Ectodermal cell (in vitro differentiated cells): ENCODE measurements around the gene SEC24D.
"Not testable (repeated sequence)": the region's sequence is repeated elsewhere in the genome, so short reads cannot be mapped to it uniquely, and the experiment has no call there.

ENCODE experiments used
- H3K27ac ChIP-seq: 2 replicates; pipeline ENCODE4 v1.7.0; 2013; ENCODE audit warnings: mild to moderate bottlenecking, low read depth, low read length; ENCODE audit not compliant: insufficient read depth, poor library complexity, severe bottlenecking
- H3K27me3 ChIP-seq: 2 replicates; pipeline ENCODE4 v1.7.0; 2013; ENCODE audit warnings: mild to moderate bottlenecking, low read length; ENCODE audit not compliant: insufficient read depth, control insufficient read depth, poor library complexity, severe bottlenecking
- H3K36me3 ChIP-seq: one replicate; pipeline ENCODE4 v1.7.0; 2013; ENCODE audit warnings: low read length; ENCODE audit not compliant: control insufficient read depth, insufficient read depth
- H3K4me1 ChIP-seq: one replicate; pipeline ENCODE4 v1.7.0; 2013; ENCODE audit warnings: low read length; ENCODE audit not compliant: control insufficient read depth, insufficient read depth
- H3K4me3 ChIP-seq: 2 replicates; pipeline ENCODE4 v1.7.0; 2013; ENCODE audit warnings: low read depth, low read length, control low read depth; ENCODE audit not compliant: insufficient read depth
- H3K9me3 ChIP-seq: 2 replicates; pipeline ENCODE4 v1.7.0; 2013; ENCODE audit warnings: mild to moderate bottlenecking, low read length, moderate library complexity; ENCODE audit not compliant: control insufficient read depth
- WGBS, 2 experiments: methylation state at CpG; one replicate each; pipeline ENCODE4 v1.1.7; 2013; ENCODE audit warnings: missing lambda C conversion rate in 2 of 2; 5-methylcytosine and 5-hydroxymethylcytosine counted together

SEC24D gene

DNA sequence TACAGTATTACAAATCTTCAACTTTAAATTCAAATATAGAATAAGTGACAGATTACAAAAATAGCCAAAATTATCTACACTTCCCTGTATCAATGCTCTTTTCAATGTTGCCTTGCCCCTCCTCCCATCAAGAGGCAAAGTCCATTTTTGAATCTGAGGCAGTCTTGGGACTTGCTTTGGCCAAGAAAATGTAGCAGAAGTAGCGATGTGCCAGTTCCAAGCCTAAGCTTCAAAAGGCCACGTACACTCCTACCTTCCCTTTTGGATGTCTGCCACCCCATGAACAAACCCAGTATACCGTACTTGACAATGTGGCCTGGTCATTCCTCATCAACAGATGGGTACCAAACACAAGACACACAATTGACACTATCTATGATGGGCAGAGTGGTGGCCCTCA is 24.1 kb downstream of the SEC24D start:
- Histone ChIP-seq H3K4me1 (no peaks in the 10 kb centered on the region), H3K27ac (no peak overlapping the region), H3K36me3 (no peaks in the 10 kb centered on the region), H3K9me3 (no peaks in the 10 kb centered on the region), H3K4me3 (no peak overlapping the region), H3K27me3 (no peaks in the 10 kb centered on the region)
- WGBS, 2 experiments, result 92 to 96% methylated on average over 3 of the region's 3 CpGs

DNA sequence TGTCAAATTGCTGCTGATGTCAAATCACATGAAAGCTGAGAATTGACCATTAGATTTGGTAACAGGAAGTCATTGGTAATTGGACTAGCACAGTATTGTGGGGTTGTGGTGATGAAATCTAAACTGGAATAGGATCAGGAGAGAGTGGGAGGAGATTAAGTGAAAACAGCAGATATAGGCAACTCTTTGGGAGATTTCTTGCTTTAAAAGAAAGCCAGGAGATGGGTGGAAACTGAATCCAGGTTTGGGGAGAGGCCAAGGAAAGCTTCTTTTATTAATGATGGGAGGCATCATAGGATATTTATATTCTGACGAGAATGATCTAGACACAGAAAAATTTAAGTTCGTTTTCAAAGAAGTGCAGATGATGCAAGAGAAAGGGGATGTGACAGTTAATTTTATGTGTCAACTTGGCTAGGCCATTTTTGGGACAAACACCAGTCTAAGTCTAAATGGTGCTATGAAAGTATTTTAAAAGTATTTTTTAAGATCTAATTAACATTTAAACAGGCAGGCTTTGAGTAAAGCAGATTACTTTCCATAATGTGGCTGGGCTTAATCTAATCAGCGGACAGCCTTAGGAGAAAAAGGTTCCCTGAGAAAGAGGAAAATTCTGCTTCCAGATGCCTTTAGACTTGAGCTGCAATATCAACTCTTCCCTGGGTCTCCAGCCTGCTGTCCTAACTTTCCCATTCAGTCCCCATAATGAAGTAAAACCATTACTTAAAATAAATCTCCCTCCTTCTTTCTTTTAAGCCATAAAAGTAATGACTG is 24.7 kb downstream of the SEC24D start:
- Histone ChIP-seq H3K27me3 (no peaks in the 10 kb centered on the region), H3K9me3 (no peaks in the 10 kb centered on the region), H3K4me3 (no peak overlapping the region), H3K27ac (no peak overlapping the region), H3K4me1 (no peaks in the 10 kb centered on the region), H3K36me3 (no peaks in the 10 kb centered on the region)
- 89 to 90% methylated on average over 3 of the region's 3 CpGs for WGBS, 2 experiments

DNA sequence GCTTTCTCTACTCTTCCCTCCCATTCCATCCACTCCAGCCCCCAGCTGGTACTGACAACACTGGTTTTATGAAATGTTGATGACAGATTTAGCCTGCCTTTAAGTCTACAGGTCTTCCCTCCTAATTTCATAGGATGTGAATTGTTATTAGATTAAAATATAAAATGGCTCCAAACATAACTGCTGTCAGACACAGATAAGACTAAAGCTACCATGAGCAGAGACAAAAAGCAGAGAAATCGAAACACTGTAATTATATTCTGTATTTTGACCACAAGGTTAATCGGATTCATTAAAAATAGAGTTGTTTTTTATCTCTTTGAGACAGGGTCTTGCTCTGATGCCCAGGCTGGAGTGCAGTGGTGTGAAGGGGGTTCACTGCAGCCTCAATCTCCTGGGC is 28.3 kb downstream of the SEC24D start:
- H3K36me3 ChIP-seq, result no peaks in the 10 kb centered on the region
- 90 to 92% methylated on average over 2 of the region's 2 CpGs for WGBS, 2 experiments
- no peak overlapping the region for H3K4me3 ChIP-seq
- H3K27me3 ChIP-seq, result no peaks in the 10 kb centered on the region
- no peaks in the 10 kb centered on the region for H3K9me3 ChIP-seq
- no peak overlapping the region for H3K27ac ChIP-seq
- H3K4me1 ChIP-seq, result no peaks in the 10 kb centered on the region

DNA sequence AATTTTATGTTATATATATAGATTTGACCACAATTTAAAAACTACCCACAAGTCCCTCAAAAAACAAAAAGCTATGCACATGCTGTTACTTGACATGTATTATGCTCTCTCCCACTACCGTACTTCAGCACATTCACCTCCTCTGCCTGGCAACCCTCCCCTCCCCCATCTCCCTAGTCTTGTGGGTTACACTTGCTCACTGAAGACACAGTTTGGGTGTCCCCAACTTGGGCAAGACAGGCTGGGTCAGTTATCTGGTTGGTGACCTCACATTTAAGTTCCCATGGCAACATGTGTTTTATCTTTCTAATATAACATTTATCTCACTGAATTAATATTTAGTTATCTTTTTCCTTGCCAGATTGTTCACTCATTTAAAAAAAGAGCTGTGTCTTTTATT is 32.7 kb downstream of the SEC24D start:
- H3K4me1 ChIP-seq, result no peaks in the 10 kb centered on the region
- H3K27me3 ChIP-seq, result no peaks in the 10 kb centered on the region
- H3K4me3 ChIP-seq, result no peak overlapping the region
- no peaks in the 10 kb centered on the region for H3K9me3 ChIP-seq
- no peak overlapping the region for H3K27ac ChIP-seq
- H3K36me3 ChIP-seq, result no peaks in the 10 kb centered on the region
- 70 to 93% methylated on average over 1 of the region's 1 CpG for WGBS, 2 experiments

DNA sequence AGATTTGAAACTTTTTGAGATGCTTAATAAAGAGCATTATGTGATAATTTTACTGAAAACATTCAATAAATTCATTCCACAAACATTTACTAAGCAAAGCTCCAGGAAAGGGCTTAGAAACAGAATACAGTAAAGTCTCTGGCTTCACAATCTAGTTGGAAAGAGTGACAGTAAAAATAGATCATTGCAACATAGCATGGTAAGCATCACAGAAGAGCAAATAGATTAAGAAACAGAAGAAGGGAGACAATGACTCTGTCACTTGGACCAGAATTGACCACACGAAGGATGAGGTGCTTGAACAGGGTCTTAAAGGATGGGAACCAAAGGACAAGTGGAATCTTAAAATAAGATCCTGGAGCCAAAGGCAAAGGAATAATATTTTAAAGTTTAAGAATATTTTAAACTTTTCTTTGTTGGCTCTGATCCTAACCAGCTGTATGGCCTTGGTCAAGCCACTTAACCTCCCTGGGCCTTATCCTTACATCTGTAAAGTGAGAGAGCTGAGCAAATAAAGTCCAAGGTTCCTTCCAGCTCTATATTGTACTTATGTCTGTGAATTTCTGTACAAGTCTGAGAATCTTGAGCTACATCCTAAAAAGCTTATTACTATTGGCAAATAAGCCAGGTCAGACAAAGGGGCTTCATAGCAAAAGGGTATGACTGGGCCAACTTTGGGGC is 33.9 kb downstream of the SEC24D start:
- Histone ChIP-seq H3K4me3 (no peak overlapping the region), H3K36me3 (no peaks in the 10 kb centered on the region), H3K9me3 (no peaks in the 10 kb centered on the region), H3K27ac (no peak overlapping the region), H3K27me3 (no peaks in the 10 kb centered on the region), H3K4me1 (no peaks in the 10 kb centered on the region)
- 96% methylated on average over 1 of the region's 1 CpG for WGBS, 2 experiments

DNA sequence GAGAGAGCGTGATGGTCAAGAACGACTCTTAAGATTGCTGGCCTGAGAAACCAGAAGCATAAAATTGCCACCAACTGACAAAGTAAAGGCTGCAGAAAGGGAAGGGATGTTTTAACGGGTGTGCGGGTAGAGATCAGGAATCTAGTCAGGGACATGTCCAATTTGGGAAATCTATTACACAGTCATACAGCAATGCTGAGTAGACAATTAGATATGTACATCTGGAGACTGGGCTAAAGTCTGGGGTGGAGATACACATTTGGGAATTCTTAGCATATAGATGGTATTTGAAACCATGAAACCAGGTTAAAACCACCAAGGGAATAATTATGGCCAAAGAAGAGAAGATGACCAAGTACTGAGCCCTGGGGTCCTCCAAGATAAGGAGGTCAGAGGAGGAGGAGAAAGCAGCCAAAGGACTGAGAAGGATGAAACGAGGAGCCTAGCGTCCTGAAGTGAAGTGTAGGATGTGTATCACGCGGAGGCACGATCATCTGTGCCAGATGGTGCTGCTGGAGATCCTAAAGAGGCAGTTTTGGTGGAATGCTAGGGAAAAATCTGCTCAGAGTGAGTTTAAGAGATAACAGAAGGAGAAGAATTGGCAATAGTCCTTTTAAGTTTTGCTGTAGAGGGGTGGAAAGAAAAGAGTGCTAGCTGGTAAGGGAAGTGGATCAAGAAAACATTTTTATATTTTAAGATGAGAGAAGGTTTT is 36.5 kb downstream of the SEC24D start:
- 93 to 95% methylated on average over 9 of the region's 9 CpGs for WGBS, 2 experiments

DNA sequence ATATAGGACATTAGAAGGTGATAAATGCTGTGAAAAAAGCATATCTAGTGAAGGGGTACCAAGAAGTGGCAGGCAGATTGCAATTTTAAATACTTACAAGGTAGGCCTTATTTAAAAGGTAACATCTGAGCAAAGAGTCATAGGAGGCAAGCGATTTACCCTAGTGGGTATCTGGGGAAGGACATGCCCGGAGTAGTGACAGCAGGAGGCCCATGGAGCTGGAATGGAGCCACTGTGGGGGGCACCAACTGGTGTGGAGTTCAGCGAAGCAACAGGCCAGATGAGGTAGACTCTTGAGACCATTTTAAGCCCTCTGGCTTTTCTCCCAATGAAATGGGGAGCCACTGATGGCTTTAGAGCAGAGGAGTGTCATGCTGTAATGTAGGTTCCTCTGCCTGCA is 37.3 kb downstream of the SEC24D start:
- 83 to 87% methylated on average over 3 of the region's 3 CpGs for WGBS, 2 experiments
- no peak overlapping the region for H3K4me3 ChIP-seq
- no peaks in the 10 kb centered on the region for H3K9me3 ChIP-seq
- H3K27me3 ChIP-seq, result no peaks in the 10 kb centered on the region
- H3K36me3 ChIP-seq, result no peaks in the 10 kb centered on the region
- no peaks in the 10 kb centered on the region for H3K4me1 ChIP-seq
- no peak overlapping the region for H3K27ac ChIP-seq

More for the DNA sequence above, 36.5 kb downstream of the SEC24D start:
- Histone ChIP-seq H3K27ac (no peak overlapping the region), H3K4me1 (no peaks in the 10 kb centered on the region), H3K36me3 (no peaks in the 10 kb centered on the region), H3K9me3 (no peaks in the 10 kb centered on the region), H3K27me3 (no peaks in the 10 kb centered on the region), H3K4me3 (no peak overlapping the region)

DNA sequence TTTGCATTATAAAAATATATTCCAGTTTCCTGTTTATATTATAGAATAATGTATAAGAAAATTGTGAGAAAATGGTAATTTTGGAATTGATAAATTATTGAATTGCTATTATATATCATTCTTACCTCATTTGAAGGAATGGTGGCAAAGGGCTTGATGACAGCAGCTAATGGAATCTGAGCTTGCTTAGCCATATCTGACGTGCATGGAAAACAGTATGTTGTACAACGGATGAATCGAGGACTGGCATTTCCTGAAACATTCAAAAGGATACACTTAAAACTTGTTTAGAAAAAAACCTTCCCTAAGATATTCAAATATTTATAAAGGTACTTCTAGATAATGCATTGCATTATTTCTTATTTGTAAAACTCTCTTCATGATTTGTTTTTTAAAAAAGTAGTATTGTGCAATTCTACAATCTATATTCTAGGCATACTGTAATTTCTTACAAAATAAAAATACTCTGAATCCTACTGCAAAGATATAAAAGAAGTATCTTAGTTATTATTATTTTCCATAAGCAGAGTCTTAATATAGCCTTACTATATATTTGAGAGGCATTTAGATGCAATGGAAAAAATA is 38.3 kb downstream of the SEC24D start:
- H3K27ac ChIP-seq, result no peak overlapping the region
- no peaks in the 10 kb centered on the region for H3K4me1 ChIP-seq
- H3K36me3 ChIP-seq, result no peaks in the 10 kb centered on the region
- no peaks in the 10 kb centered on the region for H3K9me3 ChIP-seq
- no peak overlapping the region for H3K4me3 ChIP-seq
- WGBS, 2 experiments, result 83 to 100% methylated on average over 1 to 3 of the region's 3 CpGs
- H3K27me3 ChIP-seq, result no peaks in the 10 kb centered on the region

DNA sequence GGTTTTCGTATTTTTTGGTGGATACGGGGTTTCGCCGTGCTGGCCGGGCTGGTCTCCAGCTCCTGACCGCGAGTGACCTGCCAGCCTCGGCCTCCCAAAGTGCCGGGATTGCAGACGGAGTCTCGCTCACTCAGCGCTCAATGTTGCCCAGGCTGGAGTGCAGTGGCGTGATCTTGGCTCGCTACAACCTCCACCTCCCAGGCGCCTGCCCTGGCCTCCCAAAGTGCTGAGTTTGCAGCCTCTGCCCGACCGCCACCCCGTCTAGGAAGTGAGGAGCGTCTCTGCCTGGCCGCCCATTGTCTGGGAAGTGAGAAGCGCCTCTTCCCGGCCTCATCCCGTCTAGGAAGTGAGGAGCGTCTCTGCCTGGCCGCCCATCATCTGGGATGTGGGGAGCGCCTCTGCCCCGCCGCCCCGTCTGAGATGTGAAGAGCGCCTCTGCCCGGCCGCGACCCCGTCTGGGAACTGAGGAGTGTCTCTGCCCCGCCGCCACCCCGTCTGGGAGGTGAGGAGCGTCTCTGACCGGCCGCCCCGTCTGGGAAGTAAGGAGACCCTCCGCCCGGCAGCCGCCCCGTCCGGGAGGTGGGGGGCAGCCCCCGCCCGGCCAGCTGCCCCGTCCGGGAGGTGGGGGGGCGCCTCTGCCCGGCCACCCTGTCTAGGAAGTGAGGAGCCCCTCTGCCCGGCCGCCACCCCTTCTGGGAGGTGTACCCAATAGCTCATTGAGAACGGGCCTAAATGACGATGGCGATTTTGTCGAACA is 44.1 kb downstream of the SEC24D start:
- H3K4me1 ChIP-seq, H3K36me3 ChIP-seq, H3K27me3 ChIP-seq, H3K27ac ChIP-seq, H3K4me3 ChIP-seq, H3K9me3 ChIP-seq: not testable (repeated sequence)
- WGBS, 2 experiments, result 88 to 89% methylated on average over 51 to 53 of the region's 58 CpGs
